ENCODE results near the gene DGKG. TPM values are rescaled to one million over a fixed set of nuclear protein-coding genes. Genes with fewer than 3 reads are reported as not detected.

DGKG gene
- total RNA-seq, 4 donors from 2014 or later, result 0.79 to 4.0 (median 1.6) TPM

- H3K27ac ChIP-seq, result no peak overlapping the region
- no peaks in the 10 kb centered on the region for H3K27me3 ChIP-seq
- peaks cover 23% of the 10 kb centered on the region for H3K4me1 ChIP-seq
- no peak overlapping the region for H3K4me3 ChIP-seq
- no peak for TF ChIP-seq CTCF (IDR thresholded peaks at IDR 0.05)
- TF ChIP-seq EP300 (IDR thresholded peaks at IDR 0.05), result no peak
- no peak for TF ChIP-seq POLR2A (IDR thresholded peaks at IDR 0.05)
- TF ChIP-seq POLR2AphosphoS5 (IDR thresholded peaks at IDR 0.05), result no peak
- WGBS, result 53% methylated on average over 6 of the region's 15 CpGs
- no peaks in the 10 kb centered on the region for H3K36me3 ChIP-seq
- DNase-seq (ENCODE audit: low spot score in 2 of 2), result no peak
- no peaks in the 10 kb centered on the region for H3K9me3 ChIP-seq
Measured at GRCh38 chr3:186221760-186222378, 140.2 kb downstream of the DGKG start.

GRCh38 chr3:186220911-186221645, 141.0 kb downstream of the DGKG start:
- TF ChIP-seq CTCF (IDR thresholded peaks at IDR 0.05) (peak in 1 of 2 donors; percentile 24), POLR2AphosphoS5 (IDR thresholded peaks at IDR 0.05) (no peak)
- H3K27me3 ChIP-seq, result no peaks in the 10 kb centered on the region
- 31% methylated on average over 9 of the region's 12 CpGs for WGBS
- no peak overlapping the region for H3K4me3 ChIP-seq
- DNase-seq (ENCODE audit: low spot score in 2 of 2), result no peak
- no peak overlapping the region for H3K27ac ChIP-seq
- H3K9me3 ChIP-seq, result no peaks in the 10 kb centered on the region
- peaks cover 23% of the 10 kb centered on the region for H3K4me1 ChIP-seq
- H3K36me3 ChIP-seq, result no peaks in the 10 kb centered on the region

- no peaks in the 10 kb centered on the region for H3K36me3 ChIP-seq
- no peak for DNase-seq (ENCODE audit: low spot score in 2 of 2)
- no peak overlapping the region for H3K27ac ChIP-seq
- WGBS, result 48% methylated on average over 6 of the region's 6 CpGs
- H3K27me3 ChIP-seq, result no peaks in the 10 kb centered on the region
- no peaks in the 10 kb centered on the region for H3K9me3 ChIP-seq
- no peak overlapping the region for H3K4me3 ChIP-seq
- TF ChIP-seq EP300 (IDR thresholded peaks at IDR 0.05) (no peak), CTCF (IDR thresholded peaks at IDR 0.05) (no peak)
- H3K4me1 ChIP-seq, result peaks cover 23% of the 10 kb centered on the region
Measured at GRCh38 chr3:186220365-186220764, 141.7 kb downstream of the DGKG start.

GRCh38 chr3:186219211-186219638, 142.8 kb downstream of the DGKG start:
- Histone ChIP-seq H3K36me3 (no peaks in the 10 kb centered on the region), H3K27ac (no peak overlapping the region), H3K4me1 (peaks cover 23% of the 10 kb centered on the region), H3K4me3 (no peak overlapping the region), H3K27me3 (no peaks in the 10 kb centered on the region), H3K9me3 (no peaks in the 10 kb centered on the region)
- WGBS, result 70% methylated on average over 7 of the region's 7 CpGs
- no peak for DNase-seq (ENCODE audit: low spot score in 2 of 2)
- TF ChIP-seq POLR2A (IDR thresholded peaks at IDR 0.05) (no peak), POLR2AphosphoS5 (IDR thresholded peaks at IDR 0.05) (no peak), CTCF (IDR thresholded peaks at IDR 0.05) (no peak), EP300 (IDR thresholded peaks at IDR 0.05) (no peak)

- DNase-seq (ENCODE audit: low spot score in 2 of 2), result no peak
- Histone ChIP-seq H3K36me3 (no peaks in the 10 kb centered on the region), H3K9me3 (no peaks in the 10 kb centered on the region), H3K27me3 (no peaks in the 10 kb centered on the region), H3K4me3 (no peak overlapping the region), H3K4me1 (peaks cover 23% of the 10 kb centered on the region), H3K27ac (no peak overlapping the region)
- no peak for TF ChIP-seq POLR2A (IDR thresholded peaks at IDR 0.05)
- no peak for TF ChIP-seq CTCF (IDR thresholded peaks at IDR 0.05)
- TF ChIP-seq POLR2AphosphoS5 (IDR thresholded peaks at IDR 0.05), result no peak
- no peak for TF ChIP-seq EP300 (IDR thresholded peaks at IDR 0.05)
- 92% methylated on average over 8 of the region's 8 CpGs for WGBS
Measured at GRCh38 chr3:186218421-186218820, 143.6 kb downstream of the DGKG start.

Data from suprapubic skin (tissue), 4 donors.